ENCODE measurements around the gene ZNF516.

- TF ChIP-seq POLR2AphosphoS5 (IDR thresholded peaks at IDR 0.05; ENCODE audit: low read depth) (no peak), GABPA (IDR thresholded peaks at IDR 0.05; ENCODE audit: low read depth) (no peak), SPI1 (IDR thresholded peaks at IDR 0.05; ENCODE audit: borderline replicate concordance, low read depth) (no peak)
- TF ChIP-seq, protein P1, sequence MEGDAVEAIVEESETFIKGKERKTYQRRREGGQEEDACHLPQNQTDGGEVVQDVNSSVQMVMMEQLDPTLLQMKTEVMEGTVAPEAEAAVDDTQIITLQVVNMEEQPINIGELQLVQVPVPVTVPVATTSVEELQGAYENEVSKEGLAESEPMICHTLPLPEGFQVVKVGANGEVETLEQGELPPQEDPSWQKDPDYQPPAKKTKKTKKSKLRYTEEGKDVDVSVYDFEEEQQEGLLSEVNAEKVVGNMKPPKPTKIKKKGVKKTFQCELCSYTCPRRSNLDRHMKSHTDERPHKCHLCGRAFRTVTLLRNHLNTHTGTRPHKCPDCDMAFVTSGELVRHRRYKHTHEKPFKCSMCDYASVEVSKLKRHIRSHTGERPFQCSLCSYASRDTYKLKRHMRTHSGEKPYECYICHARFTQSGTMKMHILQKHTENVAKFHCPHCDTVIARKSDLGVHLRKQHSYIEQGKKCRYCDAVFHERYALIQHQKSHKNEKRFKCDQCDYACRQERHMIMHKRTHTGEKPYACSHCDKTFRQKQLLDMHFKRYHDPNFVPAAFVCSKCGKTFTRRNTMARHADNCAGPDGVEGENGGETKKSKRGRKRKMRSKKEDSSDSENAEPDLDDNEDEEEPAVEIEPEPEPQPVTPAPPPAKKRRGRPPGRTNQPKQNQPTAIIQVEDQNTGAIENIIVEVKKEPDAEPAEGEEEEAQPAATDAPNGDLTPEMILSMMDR (IDR thresholded peaks at IDR 0.05; ENCODE audit: insufficient read depth, low read length): no peak
- TF ChIP-seq, protein P2, sequence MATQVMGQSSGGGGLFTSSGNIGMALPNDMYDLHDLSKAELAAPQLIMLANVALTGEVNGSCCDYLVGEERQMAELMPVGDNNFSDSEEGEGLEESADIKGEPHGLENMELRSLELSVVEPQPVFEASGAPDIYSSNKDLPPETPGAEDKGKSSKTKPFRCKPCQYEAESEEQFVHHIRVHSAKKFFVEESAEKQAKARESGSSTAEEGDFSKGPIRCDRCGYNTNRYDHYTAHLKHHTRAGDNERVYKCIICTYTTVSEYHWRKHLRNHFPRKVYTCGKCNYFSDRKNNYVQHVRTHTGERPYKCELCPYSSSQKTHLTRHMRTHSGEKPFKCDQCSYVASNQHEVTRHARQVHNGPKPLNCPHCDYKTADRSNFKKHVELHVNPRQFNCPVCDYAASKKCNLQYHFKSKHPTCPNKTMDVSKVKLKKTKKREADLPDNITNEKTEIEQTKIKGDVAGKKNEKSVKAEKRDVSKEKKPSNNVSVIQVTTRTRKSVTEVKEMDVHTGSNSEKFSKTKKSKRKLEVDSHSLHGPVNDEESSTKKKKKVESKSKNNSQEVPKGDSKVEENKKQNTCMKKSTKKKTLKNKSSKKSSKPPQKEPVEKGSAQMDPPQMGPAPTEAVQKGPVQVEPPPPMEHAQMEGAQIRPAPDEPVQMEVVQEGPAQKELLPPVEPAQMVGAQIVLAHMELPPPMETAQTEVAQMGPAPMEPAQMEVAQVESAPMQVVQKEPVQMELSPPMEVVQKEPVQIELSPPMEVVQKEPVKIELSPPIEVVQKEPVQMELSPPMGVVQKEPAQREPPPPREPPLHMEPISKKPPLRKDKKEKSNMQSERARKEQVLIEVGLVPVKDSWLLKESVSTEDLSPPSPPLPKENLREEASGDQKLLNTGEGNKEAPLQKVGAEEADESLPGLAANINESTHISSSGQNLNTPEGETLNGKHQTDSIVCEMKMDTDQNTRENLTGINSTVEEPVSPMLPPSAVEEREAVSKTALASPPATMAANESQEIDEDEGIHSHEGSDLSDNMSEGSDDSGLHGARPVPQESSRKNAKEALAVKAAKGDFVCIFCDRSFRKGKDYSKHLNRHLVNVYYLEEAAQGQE (IDR thresholded peaks at IDR 0.05; ENCODE audit: insufficient replicate concordance, low read depth): no peak
Observed at GRCh38 chr18:76436342-76436741, 58.7 kb downstream of the ZNF516 start.
